Activated CD4-positive, CD25-positive, alpha-beta regulatory T cell treated with anti-CD3 and anti-CD28 coated beads, Interleukin-2, amount 50 U/mL, for 16 hours (primary cell): Measurements from ENCODE around the gene FAM89B.

Experiments used
- DNase-seq: peaks from one replicate; pipeline ENCODE4 v3.0.0-alpha.2; 2020; ENCODE audit warnings: low read depth, low spot score

FAM89B gene

GRCh38 chr11:65588199-65589054 is 16.1 kb downstream of the FAM89B start:
- DNase-seq, result no peak

- DNase-seq, result no peak
Observed at GRCh38 chr11:65589444-65590239, 17.3 kb downstream of the FAM89B start.

- DNase-seq, result no peak
Observed at GRCh38 chr11:65590240-65590738, 18.0 kb downstream of the FAM89B start.

- DNase-seq, result no peak
Observed at GRCh38 chr11:65591939-65592857, 19.9 kb downstream of the FAM89B start.

GRCh38 chr11:65592858-65593517 is 20.6 kb downstream of the FAM89B start:
- DNase-seq, result no peak

GRCh38 chr11:65593518-65594414 is 21.4 kb downstream of the FAM89B start:
- DNase-seq, result no peak

- no peak for DNase-seq
Observed at GRCh38 chr11:65595131-65595530, 22.8 kb downstream of the FAM89B start.

GRCh38 chr11:65595543-65596281 is 23.4 kb downstream of the FAM89B start, which contains the start of gene KCNK7:
KCNK7 (minus strand) TSS chr11:65595800; CDS start chr11:65595772, 28 bp downstream.
- DNase-seq, result no peak

- DNase-seq, result no peak
Observed at GRCh38 chr11:65596520-65596919, 24.2 kb downstream of the FAM89B start.

GRCh38 chr11:65598258-65598699 is 25.9 kb downstream of the FAM89B start:
- DNase-seq, result no peak

- DNase-seq, result no peak
Observed at GRCh38 chr11:65599216-65599954, 27.0 kb downstream of the FAM89B start.

GRCh38 chr11:65599955-65600246 is 27.6 kb downstream of the FAM89B start:
- no peak for DNase-seq

GRCh38 chr11:65604258-65604657 is 31.9 kb downstream of the FAM89B start:
- DNase-seq, result no peak

GRCh38 chr11:65606876-65607613 is 34.7 kb downstream of the FAM89B start:
- no peak for DNase-seq

- DNase-seq, result no peak
Observed at GRCh38 chr11:65607614-65608426, 35.5 kb downstream of the FAM89B start.

GRCh38 chr11:65609229-65609628 is 36.9 kb downstream of the FAM89B start:
- no peak for DNase-seq

GRCh38 chr11:65609665-65610064 is 37.3 kb downstream of the FAM89B start:
- DNase-seq, result no peak
